HEK293T (cell line): ENCODE results near the gene CAMK2B.

ENCODE experiments used
- CTBP1 ChIP-seq: fragments of 450-650 bp; IDR thresholded peaks from 2 replicates; pipeline ENCODE4 v1.6.1; 2016; ENCODE audit warnings: borderline replicate concordance
- ELF4 ChIP-seq: fragments of 450-650 bp; IDR thresholded peaks from 2 replicates; pipeline ENCODE4 v1.6.1; 2017; ENCODE audit warnings: antibody characterized with exemption
- PKNOX1 ChIP-seq: fragments of 450-650 bp; IDR thresholded peaks from 2 replicates; pipeline ENCODE4 v1.6.1; 2016
- SP1 ChIP-seq: fragments of 450-650 bp; IDR thresholded peaks from 2 replicates; pipeline ENCODE4 v1.6.1; 2017
- SUZ12 ChIP-seq: fragments of 450-650 bp; IDR thresholded peaks from 2 replicates; pipeline ENCODE4 v1.6.1; 2016; ENCODE audit warnings: mild to moderate bottlenecking

GRCh38 chr7:44311561-44312495 is 13.6 kb downstream of the CAMK2B start:
- TF ChIP-seq PKNOX1 (no peak), SUZ12 (no peak), SP1 (no peak), CTBP1 (no peak), ELF4 (no peak)
